HG03196 (cell line): ENCODE data around the gene SLC6A12.
"Not testable (repeated sequence)": the region's sequence is repeated elsewhere in the genome, so short reads cannot be mapped to it uniquely, and the experiment has no call there.

Source experiments
- ATAC-seq: cut with Tn5 transposase; IDR thresholded peaks from one replicate; pipeline ENCODE4 v1.9.1; 2021; ENCODE audit not compliant: unreplicated experiment

Gene SLC6A12

DNA sequence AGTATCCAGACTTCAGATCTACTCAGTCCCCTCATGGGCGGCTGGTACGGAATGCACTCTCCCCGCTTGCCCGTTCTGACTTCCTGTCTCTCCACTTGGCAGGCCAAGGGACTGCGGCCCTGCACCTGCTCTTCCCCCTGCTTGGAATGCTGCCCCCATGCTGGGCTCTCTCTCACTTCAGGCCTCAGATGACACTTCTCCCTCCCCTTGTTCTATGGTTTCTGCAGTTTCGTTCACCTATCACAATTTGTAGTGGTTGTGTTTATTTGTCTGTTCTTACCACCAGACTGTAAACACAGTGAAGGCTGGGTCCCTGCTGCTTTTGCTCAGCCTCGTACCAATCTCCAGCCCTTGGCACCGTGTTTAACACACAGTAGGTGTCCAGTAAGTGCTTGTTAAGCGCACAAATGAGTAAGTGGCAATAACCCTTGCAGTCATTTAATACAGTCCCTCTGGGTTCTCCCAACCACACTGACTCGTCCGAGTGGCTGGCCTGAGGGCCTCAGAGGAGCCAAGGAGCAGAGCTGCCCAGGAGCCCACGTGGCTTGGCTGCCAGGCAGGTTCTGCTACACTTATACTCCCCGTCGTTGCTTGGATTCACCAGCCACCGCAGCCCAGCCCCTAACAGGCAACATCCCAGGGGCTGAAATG lies 11.8 kb downstream of the SLC6A12 start:
- ATAC-seq = no peak

DNA sequence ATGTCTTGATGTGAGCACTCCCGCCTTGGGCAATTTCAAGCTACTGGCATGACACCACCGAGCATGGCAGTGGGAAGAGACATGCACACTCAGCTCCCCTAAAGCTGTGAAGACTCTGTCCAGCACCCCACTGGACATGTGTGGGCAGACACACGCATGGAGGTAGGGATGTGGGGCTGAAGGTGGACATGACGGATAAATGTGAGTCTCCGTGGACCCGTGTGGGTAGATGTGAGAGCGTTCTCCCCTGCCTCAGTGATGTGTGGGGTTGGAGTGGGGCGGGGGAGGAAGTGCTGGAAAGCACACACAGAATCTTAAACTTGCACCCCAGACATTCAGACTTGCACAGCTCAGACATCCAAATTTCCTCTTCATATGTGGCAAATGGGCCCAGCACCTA lies 12.6 kb downstream of the SLC6A12 start:
- ATAC-seq = no peak

DNA sequence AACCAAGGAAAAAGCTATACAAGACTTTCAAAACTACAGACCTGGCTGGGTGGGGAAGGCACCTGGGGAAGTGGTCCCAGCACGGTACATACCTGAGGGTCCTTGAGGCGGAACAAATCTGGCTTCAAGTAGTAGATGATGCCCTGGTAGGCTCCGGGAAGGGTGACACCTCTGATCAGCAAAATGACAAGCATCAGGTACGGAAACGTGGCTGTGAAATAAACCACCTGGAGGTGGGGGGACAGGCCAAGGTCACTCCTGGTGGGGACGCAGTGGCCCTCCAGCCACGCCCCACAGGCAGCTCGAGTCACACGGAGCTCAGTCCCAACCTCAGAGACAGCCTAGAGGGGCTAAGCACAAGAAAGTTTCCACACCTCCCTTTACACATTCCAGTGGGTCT lies 15.3 kb downstream of the SLC6A12 start:
- ATAC-seq = no peak

DNA sequence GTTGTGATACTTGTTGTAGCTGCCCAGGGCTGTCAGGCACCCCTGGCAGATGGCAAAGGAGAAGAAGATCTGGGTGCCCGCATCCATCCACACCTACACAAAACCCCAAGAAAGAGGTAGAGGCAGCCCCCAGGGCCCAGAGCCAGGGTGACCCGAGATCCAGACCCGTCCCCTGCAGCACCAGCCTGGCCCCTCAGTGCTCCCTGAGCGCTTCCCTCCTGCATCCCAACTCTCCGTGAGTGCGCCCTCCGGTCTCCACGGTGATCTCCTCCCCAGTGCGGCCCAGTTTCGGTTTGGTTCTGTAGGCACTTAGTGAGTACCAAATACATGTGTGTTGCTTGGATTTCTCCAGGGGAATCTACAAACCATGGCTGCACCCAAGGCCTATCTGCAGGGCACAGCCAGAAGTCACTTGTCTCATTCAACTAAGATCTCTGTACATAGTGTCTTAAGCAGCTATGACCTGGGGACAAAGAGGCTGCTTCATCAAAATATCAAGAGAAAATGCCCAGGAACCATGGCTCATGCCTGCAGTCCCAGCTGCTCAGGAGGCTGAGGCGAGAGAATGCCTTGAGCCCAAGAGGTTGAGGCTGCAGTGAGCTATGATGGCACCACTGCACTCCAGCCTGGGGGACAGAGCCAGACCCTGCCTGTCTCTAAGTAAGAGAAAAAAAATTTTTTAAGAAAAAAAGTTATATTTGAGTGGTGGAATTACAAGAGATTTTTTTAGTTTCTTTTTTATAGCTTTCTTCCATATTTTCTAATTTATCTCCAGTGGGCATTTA lies 15.9 kb downstream of the SLC6A12 start:
- no peak for ATAC-seq

- ATAC-seq = no peak
Observed at GRCh38 chr12:197347-197746, 16.6 kb downstream of the SLC6A12 start.

DNA sequence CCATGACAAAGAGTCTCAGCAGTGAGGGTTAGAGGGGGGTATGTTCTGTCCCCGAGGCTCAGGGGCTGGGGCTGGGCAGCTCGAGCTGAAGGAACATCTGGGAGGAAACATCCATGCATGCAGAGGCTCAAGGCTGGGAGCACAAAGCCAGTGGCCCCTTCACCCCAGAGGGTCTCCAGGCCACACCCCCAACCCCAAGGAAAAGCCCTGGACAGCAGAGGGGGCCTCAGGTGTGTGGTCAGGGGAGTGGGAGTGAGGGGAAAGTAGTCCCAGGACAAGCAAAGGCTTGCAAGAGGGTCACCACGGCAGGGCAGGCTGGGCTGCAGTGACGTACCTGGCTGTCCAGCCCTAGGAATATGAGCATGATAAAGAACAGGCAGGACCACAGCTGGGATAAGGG lies 17.5 kb downstream of the SLC6A12 start:
- ATAC-seq = no peak

- ATAC-seq = no peak
Observed at GRCh38 chr12:195951-196350, 18.0 kb downstream of the SLC6A12 start.

DNA sequence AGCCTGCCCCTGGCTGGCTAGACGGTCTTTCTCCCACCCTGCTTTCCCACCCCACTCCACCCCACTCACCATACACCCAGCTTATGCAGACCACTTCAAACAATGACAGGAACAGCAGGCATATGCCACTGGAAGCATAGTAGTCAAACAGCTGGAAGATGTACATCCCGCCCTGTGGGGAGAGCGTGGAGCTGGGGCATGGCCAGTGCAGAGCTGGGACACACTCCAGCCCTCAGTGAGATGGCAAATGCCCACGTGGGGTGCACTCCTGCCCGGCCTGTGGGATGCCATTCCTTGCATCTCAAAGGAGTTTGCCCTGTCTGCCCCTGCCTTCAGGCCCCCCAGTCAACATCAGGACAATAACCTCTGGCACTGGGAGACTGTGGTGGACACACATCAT lies 18.8 kb downstream of the SLC6A12 start:
- no peak for ATAC-seq

DNA sequence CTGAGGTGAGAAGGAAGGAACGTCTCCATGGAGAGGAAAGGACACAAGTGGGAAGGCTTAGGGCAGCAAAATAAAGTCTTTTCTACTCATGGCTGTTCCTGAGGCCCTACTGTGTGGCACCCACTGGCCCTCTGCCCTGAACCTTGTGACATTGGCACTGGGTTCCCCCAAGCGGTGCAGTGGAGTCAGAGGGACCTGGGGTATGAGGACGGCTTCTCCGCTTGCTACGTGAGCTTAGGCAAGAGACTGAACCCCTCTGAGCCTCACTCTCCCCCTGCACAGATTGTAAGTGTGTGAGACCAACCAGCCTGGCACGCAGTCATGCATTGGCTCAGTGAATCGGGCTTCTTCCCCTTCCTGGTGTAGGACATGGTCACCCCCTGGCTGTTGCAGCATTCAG lies 19.7 kb downstream of the SLC6A12 start:
- no peak for ATAC-seq

- no peak for ATAC-seq
Observed at GRCh38 chr12:193261-193660, 20.7 kb downstream of the SLC6A12 start.

GRCh38 chr12:191541-191940 lies 22.4 kb downstream of the SLC6A12 start:
- no peak for ATAC-seq

DNA sequence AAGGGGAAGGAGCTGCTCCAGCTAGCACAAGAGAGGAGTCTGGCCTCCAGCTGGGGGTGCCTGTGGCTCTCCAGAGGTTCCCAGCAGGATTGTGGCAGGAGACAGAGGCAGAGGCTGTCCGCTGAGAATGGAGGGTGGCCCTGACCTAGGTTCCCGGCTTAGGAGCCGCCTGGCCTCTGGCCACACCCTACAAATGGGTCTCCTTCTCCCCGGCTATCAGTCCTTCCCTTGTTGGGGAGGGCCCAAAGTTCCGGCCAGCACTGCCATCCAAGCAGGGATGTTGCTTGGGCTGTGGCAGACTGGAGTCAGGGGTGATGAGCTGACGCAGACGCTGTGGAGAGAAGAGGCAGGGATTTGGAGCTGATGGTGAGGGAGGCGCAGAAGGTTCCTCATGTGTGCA lies 23.1 kb downstream of the SLC6A12 start:
- ATAC-seq = no peak

GRCh38 chr12:189622-189962 lies 24.4 kb downstream of the SLC6A12 start:
- no peak for ATAC-seq

- ATAC-seq = no peak
Observed at GRCh38 chr12:188910-189621, 24.9 kb downstream of the SLC6A12 start.

DNA sequence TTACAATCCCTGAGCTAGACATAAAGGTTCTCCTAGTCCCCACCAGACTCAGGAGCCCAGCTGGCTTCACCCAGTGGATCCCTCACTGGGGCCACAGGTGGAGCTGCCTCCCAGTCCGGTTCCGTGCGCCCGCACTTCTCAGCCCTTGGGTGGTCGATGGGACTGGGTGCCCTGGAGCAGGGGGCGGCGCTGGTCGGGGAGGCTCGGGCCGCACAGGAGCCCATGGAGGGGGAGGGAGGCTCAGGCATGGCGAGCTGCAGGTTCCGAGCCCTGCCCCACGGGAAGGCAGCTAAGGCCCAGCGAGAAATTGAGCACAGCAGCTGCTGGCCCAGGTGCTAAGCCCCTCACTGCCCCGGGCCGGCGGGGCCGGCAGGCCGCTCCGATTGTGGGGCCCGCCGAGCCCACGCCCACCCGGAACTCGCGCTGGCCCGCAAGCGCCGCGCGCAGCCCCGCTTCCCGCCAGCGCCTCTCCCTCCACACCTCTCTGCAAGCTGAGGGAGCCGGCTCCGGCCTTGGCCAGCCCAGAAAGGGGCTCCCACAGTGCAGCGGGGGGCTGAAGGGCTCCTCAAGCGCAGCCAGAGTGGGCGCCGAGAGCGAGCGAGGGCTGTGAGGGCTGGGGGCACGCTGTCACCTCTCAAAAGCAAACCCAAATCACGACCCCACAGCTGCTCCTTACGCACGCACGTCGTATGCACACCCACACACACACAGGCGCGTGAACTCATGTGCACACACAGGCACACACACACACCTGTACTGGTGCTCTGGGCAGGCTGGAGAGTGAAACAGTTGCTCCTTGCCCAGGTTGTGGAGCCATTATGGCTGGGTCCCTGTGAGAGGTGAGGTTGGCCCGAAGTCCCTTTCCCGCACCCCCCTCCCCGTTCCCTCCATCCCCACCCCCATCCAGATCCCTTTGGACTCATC lies 25.7 kb downstream of the SLC6A12 start:
- ATAC-seq = not testable (repeated sequence)

DNA sequence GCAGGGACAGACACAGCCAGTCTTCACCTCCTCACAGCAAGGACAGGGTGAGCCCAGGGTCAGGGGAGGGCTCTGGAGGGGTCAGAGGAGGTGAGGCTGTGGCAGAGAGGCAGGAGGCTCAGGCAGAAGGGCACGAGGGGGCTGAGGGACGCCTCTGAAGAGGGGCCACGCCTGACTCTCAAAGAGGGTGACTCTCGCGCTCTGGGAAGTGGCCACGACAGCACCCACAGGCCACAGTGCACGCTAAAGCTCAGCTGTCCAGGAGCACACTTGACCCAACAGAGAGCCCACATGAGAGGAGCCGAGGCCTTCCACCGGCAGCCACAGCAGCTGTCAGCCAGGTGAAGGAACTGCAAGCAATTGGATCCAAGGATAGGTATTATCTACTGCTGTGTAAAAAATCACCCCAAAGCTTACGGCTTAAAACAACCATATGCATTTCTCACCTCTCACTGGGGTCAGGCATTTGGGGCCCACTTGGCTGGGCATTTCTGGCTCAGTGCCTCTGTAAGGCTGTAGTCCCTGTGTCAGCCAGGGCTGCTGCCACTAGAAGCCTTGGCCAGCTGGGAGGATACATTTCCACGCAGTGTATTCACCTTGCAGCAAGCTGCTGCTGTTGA lies 27.8 kb downstream of the SLC6A12 start:
- no peak for ATAC-seq

- ATAC-seq = no peak
Observed at GRCh38 chr12:185576-185955, 28.4 kb downstream of the SLC6A12 start.

GRCh38 chr12:184811-185575 lies 29.0 kb downstream of the SLC6A12 start:
- ATAC-seq = no peak

DNA sequence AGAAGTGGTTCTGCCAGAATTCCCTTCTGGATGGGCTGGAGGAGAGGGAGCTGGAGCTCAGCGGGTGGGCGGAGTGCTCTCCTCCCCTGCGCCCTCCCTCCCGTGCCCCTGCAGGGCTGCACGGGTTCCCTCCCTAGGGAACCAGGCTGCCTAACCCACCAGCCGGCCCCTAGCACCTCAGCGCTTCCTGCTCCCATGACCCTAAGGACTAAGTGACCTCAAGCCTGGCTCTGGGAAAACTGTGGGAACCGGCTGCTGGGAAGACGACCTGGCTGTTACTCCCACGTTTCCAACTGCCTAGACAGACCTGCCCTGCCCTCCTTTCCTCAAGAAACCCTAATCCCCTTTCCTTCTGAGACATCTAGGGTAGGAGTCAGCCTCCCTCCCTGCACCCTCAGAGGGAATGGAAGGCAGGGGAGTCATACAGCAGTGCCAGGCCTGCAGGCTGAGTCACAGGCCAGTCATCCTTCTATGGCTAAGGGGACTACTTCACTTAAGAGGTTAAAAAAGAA lies 31.5 kb downstream of the SLC6A12 start:
- ATAC-seq = no peak

- no peak for ATAC-seq
Observed at GRCh38 chr12:181921-182320, 32.0 kb downstream of the SLC6A12 start.
